Nephron progenitor cell (in vitro differentiated cells): ENCODE measurements around the gene TMEM132C.
"Not testable (repeated sequence)": the region's sequence is repeated elsewhere in the genome, so short reads cannot be mapped to it uniquely, and the experiment has no call there.

Source experiments
- DNase-seq: peaks from one replicate; pipeline ENCODE4 v3.0.0; 2021
- H3K27ac Mint-ChIP-seq: 2 replicates; pipeline ENCODE4 v1.8.0; 2021; ENCODE audit warnings: mild to moderate bottlenecking, moderate library complexity, mixed read lengths
- H3K27me3 Mint-ChIP-seq: 2 replicates; pipeline ENCODE4 v1.8.0; 2021; ENCODE audit warnings: mild to moderate bottlenecking, low read depth, mixed read lengths; ENCODE audit not compliant: poor library complexity
- H3K36me3 Mint-ChIP-seq: 2 replicates; pipeline ENCODE4 v1.8.0; 2021; ENCODE audit warnings: low read depth, mixed read lengths
- H3K4me1 Mint-ChIP-seq: 2 replicates; pipeline ENCODE4 v1.8.0; 2021; ENCODE audit warnings: mixed read lengths
- H3K4me3 Mint-ChIP-seq: 2 replicates; pipeline ENCODE4 v1.8.0; 2021; ENCODE audit warnings: mild to moderate bottlenecking, moderate library complexity, mixed read lengths
- H3K9me3 Mint-ChIP-seq: 2 replicates; pipeline ENCODE4 v1.8.0; 2021; ENCODE audit warnings: mild to moderate bottlenecking, moderate library complexity, mixed read lengths
- CTCF ChIP-seq: fragments of 200-600 bp; sonication (generic); IDR thresholded peaks from 2 replicates; pipeline ENCODE4 v1.5.0; 2021; ENCODE audit warnings: antibody characterized with exemption

The TMEM132C gene

GRCh38 chr12:128603573-128604115 lies 336.7 kb downstream of the TMEM132C start:
- peaks cover 12% of the 10 kb centered on the region for H3K4me1 Mint-ChIP-seq
- H3K36me3 Mint-ChIP-seq = peaks cover 19% of the 10 kb centered on the region
- no peaks in the 10 kb centered on the region for H3K9me3 Mint-ChIP-seq
- TF ChIP-seq CTCF = no peak
- no peak overlapping the region for H3K27ac Mint-ChIP-seq
- no peaks in the 10 kb centered on the region for H3K27me3 Mint-ChIP-seq
- no peak overlapping the region for H3K4me3 Mint-ChIP-seq
- DNase-seq = no peak

DNA sequence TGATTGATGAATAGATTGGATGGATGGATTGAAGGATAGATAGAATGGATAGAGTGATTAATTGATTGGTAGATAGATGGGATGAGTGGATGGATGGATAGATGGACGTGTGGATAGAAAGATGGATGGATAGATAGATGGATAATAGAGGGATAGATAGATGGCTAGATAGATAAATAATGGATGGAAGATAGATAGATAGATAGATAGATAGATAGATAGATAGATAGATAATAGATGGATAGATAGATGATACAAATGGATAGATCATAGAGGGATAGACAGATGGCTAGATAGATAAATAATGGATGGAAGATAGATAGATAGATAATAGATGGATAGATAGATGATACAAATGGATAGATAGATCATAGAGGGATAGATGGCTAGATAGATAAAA lies 337.2 kb downstream of the TMEM132C start:
- Mint-ChIP-seq H3K4me1 (peaks cover 12% of the 10 kb centered on the region), H3K36me3 (peaks cover 16% of the 10 kb centered on the region)
- H3K4me3 Mint-ChIP-seq, H3K27ac Mint-ChIP-seq, DNase-seq, H3K27me3 Mint-ChIP-seq, H3K9me3 Mint-ChIP-seq: not testable (repeated sequence)

DNA sequence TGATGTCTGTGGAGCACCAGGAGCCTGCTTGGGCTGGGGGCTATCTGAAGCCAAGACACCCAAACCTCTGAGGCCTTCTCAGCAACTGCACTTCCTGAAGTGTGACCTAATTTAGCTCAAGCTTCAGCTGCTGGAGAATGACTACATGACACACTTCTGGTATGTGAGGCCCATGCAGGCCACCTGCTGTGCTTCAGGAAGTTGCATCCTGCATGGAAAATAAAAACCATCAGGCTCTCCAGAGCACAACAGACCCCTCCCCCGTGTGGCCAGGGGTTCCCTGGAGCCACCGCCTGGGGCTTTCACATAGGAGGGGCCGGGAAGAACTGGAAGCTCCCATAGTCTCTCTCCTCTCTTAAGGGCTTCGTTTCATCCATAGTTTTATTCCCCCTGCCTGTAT lies 339.1 kb downstream of the TMEM132C start:
- TF ChIP-seq CTCF = no peak
- no peak for DNase-seq
- Mint-ChIP-seq H3K27me3 (no peaks in the 10 kb centered on the region), H3K9me3 (no peaks in the 10 kb centered on the region), H3K4me1 (peaks cover 13% of the 10 kb centered on the region), H3K4me3 (no peak overlapping the region), H3K27ac (no peak overlapping the region), H3K36me3 (peaks cover 7% of the 10 kb centered on the region)

DNA sequence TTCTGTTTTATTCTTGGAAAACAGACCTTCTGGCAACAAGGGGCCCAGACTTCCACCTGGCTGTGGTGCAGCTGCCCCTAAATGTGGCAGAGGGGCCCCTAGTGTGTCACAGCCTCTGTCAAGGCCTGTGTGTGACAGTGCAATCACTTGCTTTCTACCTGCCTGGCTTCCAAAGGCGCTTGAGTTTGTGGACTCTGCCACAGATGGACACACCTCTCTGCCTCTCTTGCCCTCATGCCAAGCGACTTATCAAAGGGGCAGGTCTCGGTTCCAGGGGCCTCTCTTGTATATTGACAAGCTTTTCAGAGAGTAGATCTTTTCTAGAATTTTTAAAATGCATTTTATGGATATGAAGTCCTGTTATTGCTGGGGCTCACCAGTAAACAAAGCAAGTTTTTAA lies 339.6 kb downstream of the TMEM132C start:
- Mint-ChIP-seq H3K4me3 (no peak overlapping the region), H3K27ac (no peak overlapping the region), H3K9me3 (no peaks in the 10 kb centered on the region), H3K36me3 (peaks cover 4% of the 10 kb centered on the region), H3K4me1 (peaks cover 18% of the 10 kb centered on the region), H3K27me3 (no peaks in the 10 kb centered on the region)
- TF ChIP-seq CTCF = no peak
- no peak for DNase-seq

DNA sequence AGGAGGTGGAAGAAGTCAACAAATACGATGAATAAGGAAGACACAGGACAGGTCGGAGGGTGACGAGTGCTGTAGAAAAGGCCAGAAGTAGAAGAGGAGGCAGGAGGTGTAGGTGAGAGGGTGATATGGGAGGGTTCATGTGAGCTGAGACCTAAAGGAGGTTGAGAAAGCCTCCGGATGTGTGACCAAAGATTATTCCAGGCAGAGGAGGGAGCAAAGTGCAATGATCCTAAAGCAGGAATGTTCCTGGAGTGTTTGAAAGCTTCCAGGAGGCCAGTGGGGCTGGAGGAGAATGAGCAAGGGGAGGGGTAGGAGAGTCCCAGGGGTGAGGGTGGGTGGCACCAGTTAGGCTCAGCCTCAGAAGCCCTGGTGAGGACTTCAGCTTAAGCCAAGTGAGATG lies 340.0 kb downstream of the TMEM132C start:
- DNase-seq = no peak
- no peak for TF ChIP-seq CTCF
- Mint-ChIP-seq H3K27ac (no peak overlapping the region), H3K4me1 (peaks cover 22% of the 10 kb centered on the region), H3K36me3 (peaks cover 4% of the 10 kb centered on the region), H3K9me3 (no peaks in the 10 kb centered on the region), H3K27me3 (no peaks in the 10 kb centered on the region), H3K4me3 (no peak overlapping the region)

- peaks cover 27% of the 10 kb centered on the region for H3K4me1 Mint-ChIP-seq
- peaks cover 6% of the 10 kb centered on the region for H3K36me3 Mint-ChIP-seq
- no peak for TF ChIP-seq CTCF
- no peak for DNase-seq
- no peak overlapping the region for H3K27ac Mint-ChIP-seq
- no peaks in the 10 kb centered on the region for H3K27me3 Mint-ChIP-seq
- H3K9me3 Mint-ChIP-seq = no peaks in the 10 kb centered on the region
- H3K4me3 Mint-ChIP-seq = no peak overlapping the region
Observed at GRCh38 chr12:128607641-128608040, 340.7 kb downstream of the TMEM132C start.
